A549 (cell line): ENCODE data around the gene USO1. TPM values are rescaled to one million over a fixed set of nuclear protein-coding genes. Genes with fewer than 3 reads are reported as not detected.

Experiments used
- ATAC-seq, 2 experiments: fragments of 200-7000 bp in 1 of 2; fragments of >200 bp in 1 of 2; cut with Nextera tagmentation in 1 of 2; cut with Tn5 transposase in 1 of 2; 3 replicates each; pipeline versions ENCODE4 v1.8.0 to v1.9.1; 2018 to 2020; ENCODE audit warnings: mild to moderate bottlenecking in 1 of 2, moderate library complexity in 1 of 2
- CTCF ChIA-PET: fragments of 300-600 bp; sonication (Branson Sonifier 250); formaldehyde crosslinking; extraction: SDS; loops from one replicate; lab custom pipeline; 2021; ENCODE audit warnings: antibody characterized with exemption, inconsistent platforms; lab: Yijun Ruan, JAX
- POLR2A ChIA-PET: fragments of 350-600 bp; formaldehyde crosslinking; extraction: SDS; loops from one replicate; lab custom pipeline; 2021; ENCODE audit warnings: antibody characterized with exemption, inconsistent platforms; lab: Yijun Ruan, JAX
- DNase-seq, 2 experiments: peaks; one replicate each; pipeline versions ENCODE4 v3.0.0 to v3.0.0-alpha.2; 2011 to 2016; ENCODE audit warnings: low read depth in 1 of 2, low spot score in 1 of 2
- FAIRE-seq: peaks from 2 replicates; lab custom pipeline; 2011; peaks lifted over from hg19 to GRCh38; lab: Jason Lieb, UNC
- H3K27ac ChIP-seq, 2 experiments: fragments of >200 bp; sonication (Bioruptor Twin); formaldehyde crosslinking; 3 replicates each; pipeline ENCODE4 v1.5.1; 2016 to 2017
- H3K4me1 ChIP-seq: fragments of >200 bp; sonication (Bioruptor Twin); formaldehyde crosslinking; 3 replicates; pipeline ENCODE4 v1.6.1; 2016
- H3K4me2 ChIP-seq: fragments of >200 bp; sonication (Bioruptor Twin); formaldehyde crosslinking; 3 replicates; pipeline ENCODE4 v1.6.1; 2016
- H3K4me3 ChIP-seq: fragments of >200 bp; sonication (Bioruptor Twin); formaldehyde crosslinking; 3 replicates; pipeline ENCODE4 v1.5.1; 2016
- H3K9me3 ChIP-seq: fragments of >200 bp; sonication (Bioruptor Twin); formaldehyde crosslinking; 3 replicates; pipeline ENCODE4 v1.6.1; 2016
- ATOH8 ChIP-seq: fragments of 250-450 bp; sonication (Bioruptor Pico); IDR thresholded peaks from 2 replicates; pipeline ENCODE4 v1.5.0; 2020; ENCODE audit warnings: low read depth, mild to moderate bottlenecking, moderate library complexity
- BCL3 ChIP-seq: fragments of >200 bp; sonication (Bioruptor Twin); formaldehyde crosslinking; IDR thresholded peaks from 3 replicates; pipeline ENCODE4 v1.6.1; 2016
- CHD2 ChIP-seq: fragments of 150-350 bp; IDR thresholded peaks from 2 replicates; pipeline ENCODE4 v1.6.1; 2014; ENCODE audit warnings: low read length; ENCODE audit not compliant: partially characterized antibody
- CTCF ChIP-seq: fragments of >200 bp; sonication (Bioruptor Twin); formaldehyde crosslinking; IDR thresholded peaks from 3 replicates; pipeline ENCODE4 v1.5.1; 2016
- EHF ChIP-seq: fragments of 250-450 bp; sonication (Bioruptor Pico); IDR thresholded peaks from 2 replicates; pipeline ENCODE4 v1.5.0; 2020; ENCODE audit warnings: mild to moderate bottlenecking
- EP300 ChIP-seq, 2 experiments: fragments of >200 bp; sonication (Bioruptor Twin); formaldehyde crosslinking; IDR thresholded peaks; 2 replicates in 1 of 2; 3 replicates in 1 of 2; pipeline ENCODE4 v1.6.1; 2016 to 2017
- ESRRA ChIP-seq: fragments of 150-350 bp; IDR thresholded peaks from 2 replicates; pipeline ENCODE4 v1.6.1; 2014; ENCODE audit warnings: mild to moderate bottlenecking, low read length, borderline replicate concordance
- FOSB ChIP-seq: fragments of 250-450 bp; sonication (Bioruptor Pico); IDR thresholded peaks from 2 replicates; pipeline ENCODE4 v1.5.0; 2020; ENCODE audit warnings: mild to moderate bottlenecking, moderate library complexity
- FOSL2 ChIP-seq, 2 experiments: fragments of 450-650 bp in 1 of 2; fragments of >200 bp in 1 of 2; sonication (Bioruptor Twin) in 1 of 2; formaldehyde crosslinking; IDR thresholded peaks; 2 replicates each; pipeline versions ENCODE4 v1.5.0 to v1.6.1; 2016 to 2020; ENCODE audit warnings: mild to moderate bottlenecking in 1 of 2, moderate library complexity in 1 of 2
- FOXS1 ChIP-seq: fragments of 250-450 bp; sonication (Bioruptor Pico); IDR thresholded peaks from 2 replicates; pipeline ENCODE4 v1.5.0; 2020; ENCODE audit warnings: mild to moderate bottlenecking, moderate library complexity
- GATA3 ChIP-seq: IDR thresholded peaks from 2 replicates; pipeline ENCODE4 v1.6.1; 2012; ENCODE audit warnings: borderline replicate concordance
- HDAC2 ChIP-seq: fragments of 200-600 bp; sonication (generic); IDR thresholded peaks from 2 replicates; pipeline ENCODE4 v1.6.1; 2016
- HES2 ChIP-seq: fragments of >200 bp; sonication (Bioruptor Twin); formaldehyde crosslinking; IDR thresholded peaks from 2 replicates; pipeline ENCODE4 v1.6.1; 2016
- HEYL ChIP-seq: fragments of 250-450 bp; sonication (Bioruptor Pico); IDR thresholded peaks from 2 replicates; pipeline ENCODE4 v1.8.0; 2021; ENCODE audit warnings: mild to moderate bottlenecking, moderate library complexity
- HOXA7 ChIP-seq: fragments of 250-450 bp; sonication (Bioruptor Pico); IDR thresholded peaks from 2 replicates; pipeline ENCODE4 v1.5.0; 2020; ENCODE audit warnings: mild to moderate bottlenecking, moderate library complexity
- JUN ChIP-seq, 2 experiments: fragments of >200 bp; sonication (Bioruptor Twin); formaldehyde crosslinking; IDR thresholded peaks; 2 replicates in 1 of 2; 3 replicates in 1 of 2; pipeline ENCODE4 v1.6.1; 2016 to 2017
- NR3C1 ChIP-seq: fragments of >200 bp; sonication (Bioruptor Twin); formaldehyde crosslinking; IDR thresholded peaks from 3 replicates; pipeline ENCODE4 v1.6.1; 2017
- PBX3 ChIP-seq: IDR thresholded peaks from 2 replicates; pipeline ENCODE4 v1.6.1; 2012
- POLR2A ChIP-seq: IDR thresholded peaks from 2 replicates; pipeline ENCODE4 v1.6.1; 2012; ENCODE audit warnings: mild to moderate bottlenecking, low read length
- POLR2AphosphoS2 ChIP-seq: conservative IDR thresholded peaks from 2 replicates; pipeline ENCODE4 v1.6.1; 2012; ENCODE audit warnings: low read length, improper control_type of control experiment, inconsistent platforms
- RAD21 ChIP-seq, 2 experiments: fragments of >200 bp in 1 of 2; sonication (Bioruptor Twin) in 1 of 2; formaldehyde crosslinking in 1 of 2; IDR thresholded peaks in 1 of 2; conservative IDR thresholded peaks in 1 of 2; 2 replicates in 1 of 2; 3 replicates in 1 of 2; pipeline ENCODE4 v1.6.1; 2012 to 2018; ENCODE audit warnings: inconsistent platforms in 1 of 2
- RCOR1 ChIP-seq: fragments of 150-350 bp; IDR thresholded peaks from 2 replicates; pipeline ENCODE4 v1.6.1; 2014; ENCODE audit warnings: antibody characterized with exemption, low read length, low read depth
- REST ChIP-seq: fragments of 200-600 bp; sonication (generic); IDR thresholded peaks from 2 replicates; pipeline ENCODE4 v1.6.1; 2016; ENCODE audit warnings: antibody characterized with exemption, mild to moderate bottlenecking, moderate library complexity
- RNF2 ChIP-seq: fragments of 200-600 bp; sonication (generic); IDR thresholded peaks from 2 replicates; pipeline ENCODE4 v1.6.1; 2016; ENCODE audit warnings: low read depth, mild to moderate bottlenecking, antibody characterized with exemption, moderate library complexity, borderline replicate concordance
- SREBF2 ChIP-seq: fragments of 450-650 bp; IDR thresholded peaks from 2 replicates; pipeline ENCODE4 v1.6.1; 2014; ENCODE audit warnings: mild to moderate bottlenecking, moderate library complexity
- TP53 ChIP-seq: fragments of 250-450 bp; sonication (Bioruptor Pico); IDR thresholded peaks from 2 replicates; pipeline ENCODE4 v1.5.0; 2021; ENCODE audit warnings: mild to moderate bottlenecking, moderate library complexity
- ZFP36 ChIP-seq: fragments of 450-650 bp; IDR thresholded peaks from 2 replicates; pipeline ENCODE4 v1.6.1; 2014; ENCODE audit warnings: borderline replicate concordance; ENCODE audit not compliant: partially characterized antibody
- ZNF302 ChIP-seq: fragments of 250-450 bp; sonication (Bioruptor Pico); IDR thresholded peaks from 2 replicates; pipeline ENCODE4 v1.9.0; 2021; ENCODE audit warnings: inconsistent platforms, mild to moderate bottlenecking, moderate library complexity
- ZSCAN20 ChIP-seq: fragments of 250-450 bp; sonication (Bioruptor Pico); IDR thresholded peaks from 2 replicates; pipeline ENCODE4 v1.8.0; 2022; ENCODE audit warnings: mild to moderate bottlenecking, moderate library complexity
- WGBS: methylation state at CpG from one replicate; pipeline ENCODE4 v1.1.6; 2017; ENCODE audit errors: missing lambda C conversion rate; 5-methylcytosine and 5-hydroxymethylcytosine counted together
- polyA plus RNA-seq, 4 experiments: library from polyadenylated mRNA; depleted of rRNA in 3 of 4; stranded (reverse); fragments of >200 nt; fragmentation: RNase III in 1 of 4; extraction: RNeasy Plus Mini Kit Qiagen cat#74134 plus additional on column Dnase treatment in 1 of 4; gene quantifications; 2 replicates in 3 of 4; 3 replicates in 1 of 4; pipeline ENCODE4 v1.2.3, GENCODE V29; 2011 to 2017

Gene USO1
- polyA plus RNA-seq, 2 of the 4 experiments (the other 2 are of a cell fraction) = 54.7 to 97.6 TPM

- Histone ChIP-seq H3K4me3 (no peak overlapping the region), H3K4me1 (peaks cover 20% of the 10 kb centered on the region), H3K4me2 (no peak overlapping the region), H3K27ac (no peak overlapping the region), H3K9me3 (no peaks in the 10 kb centered on the region; the same call in 2 of the 3 replicates)
- no peak for FAIRE-seq
- ATAC-seq = no peak
- TF ChIP-seq FOSL2 (IDR thresholded peaks at IDR 0.05) (no peak), FOSL2 (CRISPR knock-in tag; IDR thresholded peaks at IDR 0.05) (no peak), FOXS1 (no peak), TP53 (CRISPR knock-in tag) (no peak), NR3C1 (no peak), HES2 (no peak), JUN (IDR thresholded peaks at IDR 0.05) (no peak), ZNF302 (CRISPR knock-in tag) (no peak), GATA3 (no peak), RCOR1 (no peak), BCL3 (no peak), EP300 (IDR thresholded peaks at IDR 0.05) (no peak), POLR2AphosphoS2 (no peak), HDAC2 (no peak), HOXA7 (CRISPR knock-in tag) (no peak), POLR2A (no peak), FOSB (CRISPR knock-in tag) (no peak), CTCF (no peak), EHF (CRISPR knock-in tag) (no peak), ATOH8 (CRISPR knock-in tag) (no peak), RNF2 (no peak)
- 61% methylated on average over 1 of the region's 1 CpG for WGBS
- CTCF ChIA-PET = no interaction called here
- POLR2A ChIA-PET = no interaction called here
- no peak for DNase-seq
Measured at GRCh38 chr4:75830906-75831305, 106.5 kb downstream of the USO1 start.

- Histone ChIP-seq H3K4me1 (peaks cover 20% of the 10 kb centered on the region), H3K4me3 (no peak overlapping the region), H3K9me3 (no peaks in the 10 kb centered on the region; the same call in 2 of the 3 replicates), H3K4me2 (no peak overlapping the region), H3K27ac (peak overlapping the region in 1 of 2 experiments; percentile 41; a peak in 1 of 6 replicates)
- FAIRE-seq = no peak
- no peak for ATAC-seq
- DNase-seq = no peak
- ChIA-PET CTCF (no interaction called here), POLR2A (no interaction called here)
- WGBS = 98% methylated on average over 2 of the region's 2 CpGs
- no peak for TF ChIP-seq SREBF2
- no peak for TF ChIP-seq JUN (IDR thresholded peaks at IDR 0.05)
- TF ChIP-seq ZFP36 = no peak
- TF ChIP-seq HEYL (CRISPR knock-in tag) = no peak
- no peak for TF ChIP-seq PBX3
- TF ChIP-seq ZSCAN20 (CRISPR knock-in tag) = no peak
- TF ChIP-seq CHD2 = no peak
- no peak for TF ChIP-seq REST
- no peak for TF ChIP-seq HES2
- no peak for TF ChIP-seq RAD21 (conservative IDR thresholded peaks at IDR 0.05 in 1 of 2, IDR thresholded peaks at IDR 0.05 in 1 of 2)
- TF ChIP-seq ESRRA = no peak
Measured at GRCh38 chr4:75831856-75832405, 107.6 kb downstream of the USO1 start.
